Activated B cell treated with CpG ODN at 0.5 μM for 24 hours (primary cell): Measurements from ENCODE around the gene PELI2. TPM values are rescaled to one million over a fixed set of nuclear protein-coding genes. Genes with fewer than 3 reads are reported as not detected.

Source experiments
- ATAC-seq: fragments of 200-7000 bp; cut with Tn5 transposase; one replicate; pipeline ENCODE4 v1.10.0; 2021; ENCODE audit warnings: low read depth, mild to moderate bottlenecking, moderate library complexity
- CTCF ChIA-PET: fragments of 350-600 bp; sonication (Branson Sonifier 250); formaldehyde crosslinking; loops from one replicate; lab custom pipeline; 2021; ENCODE audit warnings: antibody characterized with exemption; lab: Charles Lee
- POLR2A ChIA-PET: fragments of 350-600 bp; sonication (Branson Sonifier 250); formaldehyde crosslinking; loops from one replicate; lab custom pipeline; 2021; ENCODE audit warnings: antibody characterized with exemption; lab: Charles Lee
- DNase-seq: peaks from one replicate; pipeline ENCODE4 v3.0.0; 2022
- H3K27ac Mint-ChIP-seq: one replicate; pipeline ENCODE4 v1.8.0; 2020; ENCODE audit warnings: mixed read lengths
- H3K27me3 Mint-ChIP-seq: one replicate; pipeline ENCODE4 v1.8.0; 2021; ENCODE audit warnings: mixed read lengths
- H3K36me3 Mint-ChIP-seq: one replicate; pipeline ENCODE4 v1.8.0; 2021; ENCODE audit warnings: low read depth, mixed read lengths
- H3K4me1 Mint-ChIP-seq: one replicate; pipeline ENCODE4 v1.8.0; 2021; ENCODE audit warnings: mixed read lengths
- H3K4me3 Mint-ChIP-seq: one replicate; pipeline ENCODE4 v1.8.0; 2020; ENCODE audit warnings: mild to moderate bottlenecking, mixed read lengths
- H3K9me3 Mint-ChIP-seq: one replicate; pipeline ENCODE4 v1.8.0; 2020; ENCODE audit warnings: mixed read lengths
- intact Hi-C: fragments of 100-400 bp; cut with micrococcal nuclease; formaldehyde crosslinking; loops from one replicate; pipeline ENCODE4 v1.15.1; 2024
- total RNA-seq: library from RNA; stranded (reverse); gene quantifications from 2 replicates; pipeline ENCODE4 v1.2.3, GENCODE V29; 2022
- TF ChIP-seq, protein P1 (sequence below): fragments of 200-600 bp; IDR thresholded peaks from one replicate; pipeline ENCODE4 v1.8.0; 2022; ENCODE audit warnings: antibody characterized with exemption, mild to moderate bottlenecking

Gene PELI2
- total RNA-seq, 1 donor from 2014 or later = 6.1 TPM

DNA sequence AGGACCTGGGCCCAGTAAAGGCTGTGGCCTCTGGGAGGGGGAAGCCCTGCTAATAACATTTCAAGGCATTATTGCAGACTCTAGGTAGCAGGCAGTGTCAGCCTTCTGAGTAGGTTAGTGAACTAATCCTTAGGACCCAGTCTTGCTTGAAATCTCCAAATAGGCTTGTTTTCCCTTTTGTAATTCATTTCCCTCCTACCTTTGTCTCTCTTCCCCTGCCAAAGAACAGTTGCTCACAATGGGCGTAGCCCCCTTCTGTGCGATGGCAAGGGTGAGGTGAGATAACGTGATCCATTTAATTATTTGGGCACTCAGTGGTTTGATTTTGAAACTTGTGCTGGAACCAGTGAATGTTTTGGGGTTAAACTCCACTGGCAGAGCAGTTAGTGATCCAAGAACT lies 10.9 kb downstream of the PELI2 start:
- Mint-ChIP-seq H3K27me3 (no peaks in the 10 kb centered on the region), H3K36me3 (no peaks in the 10 kb centered on the region), H3K4me1 (peaks cover 31% of the 10 kb centered on the region), H3K4me3 (no peak overlapping the region), H3K27ac (no peak overlapping the region), H3K9me3 (no peaks in the 10 kb centered on the region)
- ChIA-PET CTCF (no interaction called here), POLR2A (no interaction called here)
- ATAC-seq (no peak), DNase-seq (no peak)
- intact Hi-C loops = no loop called here
- TF ChIP-seq, protein P1, sequence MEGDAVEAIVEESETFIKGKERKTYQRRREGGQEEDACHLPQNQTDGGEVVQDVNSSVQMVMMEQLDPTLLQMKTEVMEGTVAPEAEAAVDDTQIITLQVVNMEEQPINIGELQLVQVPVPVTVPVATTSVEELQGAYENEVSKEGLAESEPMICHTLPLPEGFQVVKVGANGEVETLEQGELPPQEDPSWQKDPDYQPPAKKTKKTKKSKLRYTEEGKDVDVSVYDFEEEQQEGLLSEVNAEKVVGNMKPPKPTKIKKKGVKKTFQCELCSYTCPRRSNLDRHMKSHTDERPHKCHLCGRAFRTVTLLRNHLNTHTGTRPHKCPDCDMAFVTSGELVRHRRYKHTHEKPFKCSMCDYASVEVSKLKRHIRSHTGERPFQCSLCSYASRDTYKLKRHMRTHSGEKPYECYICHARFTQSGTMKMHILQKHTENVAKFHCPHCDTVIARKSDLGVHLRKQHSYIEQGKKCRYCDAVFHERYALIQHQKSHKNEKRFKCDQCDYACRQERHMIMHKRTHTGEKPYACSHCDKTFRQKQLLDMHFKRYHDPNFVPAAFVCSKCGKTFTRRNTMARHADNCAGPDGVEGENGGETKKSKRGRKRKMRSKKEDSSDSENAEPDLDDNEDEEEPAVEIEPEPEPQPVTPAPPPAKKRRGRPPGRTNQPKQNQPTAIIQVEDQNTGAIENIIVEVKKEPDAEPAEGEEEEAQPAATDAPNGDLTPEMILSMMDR = no peak

DNA sequence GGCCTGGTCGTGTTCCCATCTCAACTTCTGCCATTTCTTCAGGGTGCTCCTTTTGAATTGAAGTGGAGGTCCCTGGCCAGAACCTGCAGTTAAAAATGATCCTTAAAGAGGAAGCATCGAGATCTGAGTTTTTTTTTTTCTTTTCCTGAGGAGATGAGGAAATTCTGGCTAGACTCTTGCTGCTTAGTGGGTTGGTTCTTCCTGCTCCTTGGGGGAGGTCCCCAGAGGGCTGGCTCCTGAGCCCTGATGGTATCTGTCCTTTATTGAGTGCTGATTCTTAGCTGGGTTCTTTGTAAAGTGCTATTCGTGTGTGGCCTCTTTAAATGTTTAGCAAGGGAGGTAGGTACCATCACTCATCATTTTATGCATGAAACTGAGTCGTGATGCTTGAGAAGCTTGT lies 11.7 kb downstream of the PELI2 start:
- ChIA-PET POLR2A (no interaction called here), CTCF (no interaction called here)
- no peak for DNase-seq
- Mint-ChIP-seq H3K36me3 (no peaks in the 10 kb centered on the region), H3K27ac (no peak overlapping the region), H3K4me3 (no peak overlapping the region), H3K27me3 (no peaks in the 10 kb centered on the region), H3K9me3 (no peaks in the 10 kb centered on the region), H3K4me1 (peaks cover 31% of the 10 kb centered on the region)
- TF ChIP-seq, protein P1 = no peak
- ATAC-seq = no peak
- intact Hi-C loops = no loop called here

DNA sequence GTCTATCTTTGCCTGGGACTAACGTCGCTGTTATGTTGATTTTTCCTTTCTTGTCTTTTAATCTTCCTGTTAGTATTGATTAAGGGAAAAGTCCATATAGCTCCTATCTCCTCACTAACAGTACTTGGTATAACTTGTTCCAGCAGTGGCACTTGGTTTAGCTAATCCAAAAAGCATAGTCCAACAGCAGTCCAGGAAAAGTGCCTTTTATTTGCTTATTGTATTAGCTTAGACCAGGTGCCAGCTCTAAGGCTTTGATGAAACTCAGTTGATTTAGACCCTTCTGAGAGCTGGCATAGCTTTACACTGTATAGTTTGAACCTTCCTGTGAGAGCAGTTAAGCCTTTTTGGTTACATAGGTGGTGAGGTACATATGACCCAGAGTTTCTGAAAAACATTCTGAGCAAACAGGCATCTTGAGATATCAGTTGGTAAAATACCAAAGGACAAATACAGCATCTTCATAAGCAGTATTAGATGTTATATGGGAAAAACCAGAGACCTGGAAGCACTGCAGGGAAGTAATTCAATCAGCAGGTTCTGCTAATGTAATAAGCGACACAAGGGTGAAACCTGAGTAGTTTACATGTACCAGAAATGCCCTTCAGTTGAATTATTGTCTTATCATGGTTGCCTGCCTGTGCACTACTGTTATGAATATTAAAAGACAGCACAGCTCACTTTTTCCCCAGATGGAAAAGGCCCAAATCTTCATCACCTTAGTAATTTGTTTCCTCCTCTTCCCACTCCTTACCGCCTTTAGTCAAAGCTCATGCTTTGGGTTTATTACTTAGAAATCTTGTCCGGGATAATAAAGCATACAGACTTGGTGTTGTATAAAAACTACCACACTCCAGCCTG lies 13.0 kb downstream of the PELI2 start:
- ATAC-seq (no peak), DNase-seq (no peak)
- ChIA-PET CTCF (interaction anchor here (0.5 kb wide), 1 partner anchor 14 kb away, joined by 3 read pairs; no protein-coding TSS in a partner anchor), POLR2A (interaction anchor here (0.9 to 2.3 kb wide), 2 partner anchors 12 to 13 kb away, joined by 3 to 8 read pairs; partner anchors contain the start of gene PELI2)
- Mint-ChIP-seq H3K36me3 (no peaks in the 10 kb centered on the region), H3K9me3 (no peaks in the 10 kb centered on the region), H3K4me3 (peak overlapping the region; percentile 25), H3K27me3 (no peaks in the 10 kb centered on the region), H3K27ac (no peak overlapping the region), H3K4me1 (peaks cover 31% of the 10 kb centered on the region)
- intact Hi-C loops = no loop called here
- TF ChIP-seq, protein P1 = no peak

DNA sequence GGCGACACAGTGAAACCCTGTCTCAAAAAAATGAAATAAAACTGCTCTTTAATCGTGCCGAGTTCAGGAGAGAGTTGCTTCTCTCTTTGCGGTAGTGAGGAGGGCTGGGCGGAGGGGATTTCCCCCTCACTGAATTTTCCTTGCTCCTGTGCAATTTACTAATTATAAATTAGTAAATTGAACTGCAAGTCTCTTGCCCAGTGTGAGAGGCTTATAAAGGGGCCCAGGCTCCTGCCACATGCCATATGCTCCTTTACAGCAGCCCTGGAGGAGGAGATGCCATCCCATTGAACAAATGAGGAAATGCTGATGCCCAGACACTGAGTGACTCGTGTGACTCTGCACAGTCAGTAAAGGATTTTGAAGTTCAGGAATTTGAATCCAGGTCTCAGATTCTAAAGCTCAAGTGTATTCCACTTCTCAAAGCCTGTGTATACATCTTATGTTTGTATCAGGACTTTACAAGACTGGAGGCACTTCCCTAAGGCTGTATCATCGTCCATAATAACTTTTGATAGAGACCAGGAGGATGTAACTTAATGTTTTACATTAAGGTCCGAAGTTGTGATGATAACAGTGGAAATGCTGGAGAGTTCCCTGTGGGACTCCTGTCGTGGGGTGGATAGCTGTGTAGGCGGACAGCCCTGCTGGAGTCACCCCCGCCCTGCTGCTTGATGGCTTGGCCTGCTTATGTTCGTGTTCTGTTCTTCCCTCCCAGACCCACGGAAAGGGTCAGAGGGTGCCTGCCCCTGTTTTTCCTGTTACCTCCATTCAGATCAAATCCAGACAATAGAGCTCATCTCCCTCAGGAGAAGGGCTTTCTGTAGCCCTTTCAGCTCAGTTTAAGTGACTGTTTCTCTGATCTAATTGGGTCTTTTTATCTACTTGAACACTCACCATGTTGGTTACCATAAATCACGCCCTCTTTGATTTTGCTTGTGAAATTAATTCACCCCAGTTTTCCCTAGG lies 13.9 kb downstream of the PELI2 start:
- POLR2A ChIA-PET = interaction anchor here (2.3 kb wide), 1 partner anchor 14 kb away, joined by 8 read pairs; the partner anchor contains the start of gene PELI2
- Mint-ChIP-seq H3K9me3 (no peaks in the 10 kb centered on the region), H3K27ac (no peak overlapping the region), H3K27me3 (peaks cover under 1% of the 10 kb centered on the region), H3K4me3 (peak overlapping the region; percentile 25), H3K36me3 (no peaks in the 10 kb centered on the region), H3K4me1 (peaks cover 36% of the 10 kb centered on the region)
- CTCF ChIA-PET = no interaction called here
- DNase-seq (no peak), ATAC-seq (peak; percentile 25)
- intact Hi-C loops = no loop called here
- TF ChIP-seq, protein P1 = no peak

- Mint-ChIP-seq H3K4me1 (peaks cover 38% of the 10 kb centered on the region), H3K4me3 (no peak overlapping the region), H3K36me3 (no peaks in the 10 kb centered on the region), H3K27me3 (peaks cover 5% of the 10 kb centered on the region), H3K27ac (no peak overlapping the region), H3K9me3 (no peaks in the 10 kb centered on the region)
- TF ChIP-seq, protein P1 = no peak
- intact Hi-C loops = no loop called here
- DNase-seq = no peak
- no peak for ATAC-seq
- POLR2A ChIA-PET = no interaction called here
- CTCF ChIA-PET = no interaction called here
These were observed 15.3 kb downstream of the PELI2 start for GRCh38 chr14:56133547-56133946.
